Measurements from ENCODE around the gene FCAMR.
A peak's percentile ranks its signal among the peaks of the same experiment; 100 is the strongest.
"Not testable (repeated sequence)": the region's sequence is repeated elsewhere in the genome, so short reads cannot be mapped to it uniquely, and the experiment has no call there.

FCAMR gene

GRCh38 chr1:206930210-206930798, 40.0 kb downstream of the FCAMR start:
- no peak for DNase-seq

DNA sequence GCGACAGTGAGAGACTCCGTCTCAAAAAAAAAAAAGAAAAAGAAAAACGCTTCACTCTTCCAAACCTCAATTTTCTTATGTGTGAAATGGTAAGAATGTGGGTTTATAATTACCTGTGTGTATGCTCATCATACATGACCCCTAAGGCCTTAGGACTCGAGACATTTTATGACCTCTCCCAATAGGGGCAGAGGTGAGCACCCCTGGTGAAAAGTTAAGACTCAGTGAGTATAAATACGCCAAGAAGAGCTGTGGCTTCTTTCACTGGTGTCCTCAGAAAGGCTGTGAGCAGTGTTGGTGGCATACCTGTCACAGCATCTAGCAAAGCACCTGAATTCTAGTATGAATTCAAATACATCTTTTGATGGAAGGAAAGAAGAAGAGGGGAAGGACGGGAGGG, 40.7 kb downstream of the FCAMR start:
- DNase-seq = no peak

- no peak for DNase-seq
Observed at GRCh38 chr1:206926286-206926685, 44.0 kb downstream of the FCAMR start.

DNA sequence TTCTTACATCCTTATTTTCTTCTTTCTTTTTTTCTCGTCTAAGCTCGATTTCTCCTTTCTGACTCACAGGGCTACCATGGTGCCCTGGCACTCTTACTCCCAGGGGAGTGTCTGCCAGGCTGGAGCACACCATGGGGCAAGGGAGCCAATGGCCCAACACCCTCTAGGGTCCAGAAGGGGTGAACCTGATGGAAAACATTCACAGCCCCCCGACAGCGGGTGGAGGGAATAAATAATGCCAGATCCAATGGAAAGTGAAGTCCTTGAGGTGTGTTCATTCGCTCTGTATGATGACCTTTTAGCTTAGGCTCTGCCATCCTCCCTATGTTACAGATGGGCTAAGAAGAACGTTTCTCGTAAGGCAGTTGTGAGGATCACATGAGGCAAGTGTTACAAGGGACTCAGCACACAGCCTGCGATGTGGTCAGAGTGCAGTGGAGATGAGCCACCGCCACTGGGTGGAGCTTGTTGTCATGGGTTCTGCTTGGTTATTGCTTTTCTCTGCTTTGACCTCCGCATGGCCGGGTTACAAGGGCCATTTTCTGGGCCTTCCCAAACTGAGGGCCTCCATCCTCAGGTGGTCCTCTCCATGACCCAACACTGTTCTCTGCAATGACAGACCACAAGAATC, 45.0 kb downstream of the FCAMR start:
- no peak for DNase-seq

GRCh38 chr1:206924592-206925105, 45.6 kb downstream of the FCAMR start:
- DNase-seq = no peak

DNA sequence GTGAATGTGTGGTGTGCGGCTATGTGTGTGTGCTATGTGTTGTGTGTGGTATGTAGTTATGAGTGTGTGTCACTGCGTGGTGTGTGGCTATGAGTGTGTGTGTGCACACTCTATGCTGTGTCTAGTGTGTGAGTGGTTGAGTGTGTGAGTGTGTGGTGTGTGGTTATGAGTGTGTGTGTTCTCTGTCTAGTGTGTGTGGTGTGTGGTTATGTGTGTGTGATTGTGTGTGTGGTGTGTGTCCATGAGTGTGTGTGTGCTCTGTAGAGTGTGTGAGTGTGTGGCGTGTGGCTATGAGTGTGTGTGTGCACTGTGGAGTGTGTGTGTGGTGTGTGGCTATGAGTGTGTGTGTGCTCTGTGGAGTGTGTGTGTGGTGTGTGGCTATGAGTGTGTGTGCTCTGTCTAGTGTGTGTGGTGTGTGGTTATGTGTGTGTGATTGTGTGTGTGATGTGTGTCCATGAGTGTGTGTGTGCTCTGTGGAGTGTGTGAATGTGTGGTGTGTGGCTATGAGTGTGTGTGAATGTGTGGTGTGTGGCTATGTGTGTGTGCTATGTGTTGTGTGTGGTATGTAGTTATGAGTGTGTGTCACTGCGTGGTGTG, 46.2 kb downstream of the FCAMR start:
- not testable (repeated sequence) for DNase-seq

DNA sequence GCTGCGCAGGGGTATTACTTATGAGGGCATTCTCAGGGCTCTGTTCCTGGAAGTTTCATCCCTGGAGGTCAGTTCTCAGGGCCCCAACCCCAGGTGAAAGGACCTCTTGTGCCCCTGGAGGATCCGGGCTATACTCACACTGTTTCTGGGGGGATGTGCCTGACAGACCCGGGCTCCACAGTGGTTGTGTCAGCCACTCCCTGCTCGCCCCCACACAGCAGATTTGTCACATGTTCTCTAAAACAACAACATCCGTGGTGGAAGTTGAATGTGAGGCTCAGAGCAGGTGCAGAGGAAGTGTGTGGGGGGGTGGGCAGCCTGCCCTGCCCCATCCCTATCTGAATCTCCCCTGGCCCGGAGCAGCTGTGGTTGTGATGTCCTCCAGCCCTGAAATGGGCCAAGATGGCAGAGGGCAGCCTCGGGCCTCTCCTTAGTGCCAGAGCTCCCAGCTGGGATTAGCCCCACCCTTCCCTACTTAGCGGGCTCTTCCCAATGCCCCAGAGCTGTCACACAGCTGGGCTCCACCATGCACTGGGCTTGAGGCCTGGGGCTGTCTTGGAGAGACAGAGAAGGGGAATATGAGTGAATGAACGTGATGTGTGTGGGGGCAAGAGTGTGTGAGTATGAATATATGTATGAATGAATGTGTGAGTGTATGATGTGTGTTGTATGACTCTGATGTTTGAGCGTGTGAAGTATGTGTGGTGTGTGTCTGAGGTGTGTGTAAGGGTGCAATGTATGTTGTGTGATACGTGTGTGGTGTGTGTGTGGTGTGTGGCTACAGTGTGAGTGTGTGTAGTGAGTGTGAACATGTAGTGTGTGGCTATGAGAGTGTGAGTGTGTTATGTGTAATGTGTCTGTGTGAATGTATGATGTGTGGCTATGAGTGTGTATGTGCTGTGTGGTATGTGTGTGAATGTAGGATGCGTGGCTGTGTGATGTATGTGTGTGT, 47.0 kb downstream of the FCAMR start:
- no peak for DNase-seq

- DNase-seq = no peak
Observed at GRCh38 chr1:206922524-206922923, 47.7 kb downstream of the FCAMR start.

DNA sequence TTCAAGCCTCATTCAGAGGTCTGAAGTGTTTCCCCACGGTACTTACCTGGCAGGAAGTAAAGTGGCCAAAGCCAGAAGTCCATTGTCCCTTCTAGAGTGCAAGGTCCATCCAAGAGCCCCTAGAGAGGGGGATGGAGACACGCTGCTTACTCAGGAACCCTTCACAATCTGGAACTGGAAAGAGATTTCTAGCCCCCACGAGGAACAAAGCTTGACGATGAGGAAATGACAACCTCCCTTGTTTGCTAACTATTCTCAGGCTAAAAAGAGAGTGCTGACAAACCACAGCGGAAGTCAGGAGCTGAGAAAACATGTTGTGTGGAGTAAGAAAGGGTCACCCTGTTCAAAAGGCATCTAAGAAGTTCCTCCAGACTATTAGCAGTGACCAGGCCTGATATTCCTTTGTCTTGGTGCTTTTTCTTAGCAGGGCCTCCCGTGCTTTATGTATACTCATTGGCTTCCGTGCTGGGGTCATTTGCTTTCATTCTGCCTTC, 48.4 kb downstream of the FCAMR start, which contains the start of gene FCMR:
FCMR (minus strand) TSS at position 170 of the 494 bp plus-strand sequence; CDS start at position 83, 87 bp downstream.
- DNase-seq = no peak

DNA sequence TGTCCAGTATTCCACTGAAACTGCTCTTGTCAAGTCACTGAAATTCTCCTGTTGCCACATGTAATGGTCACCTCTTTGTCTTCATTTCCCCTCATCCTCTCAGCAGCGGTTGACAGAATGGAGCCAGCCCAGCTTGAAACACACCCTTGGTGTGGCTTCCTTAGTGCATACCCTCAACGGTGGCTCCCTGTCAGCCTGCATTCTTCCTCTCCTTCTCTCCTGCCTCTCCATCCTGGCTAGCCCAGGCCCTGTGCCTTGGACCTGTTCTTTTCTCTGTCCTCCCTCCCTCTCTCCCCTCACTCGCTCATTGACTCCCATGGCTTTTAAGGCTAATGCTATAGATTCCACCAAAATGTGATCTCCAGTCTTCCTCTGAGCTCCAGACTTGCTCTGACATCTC, 52.2 kb downstream of the FCAMR start:
- no peak for DNase-seq

DNA sequence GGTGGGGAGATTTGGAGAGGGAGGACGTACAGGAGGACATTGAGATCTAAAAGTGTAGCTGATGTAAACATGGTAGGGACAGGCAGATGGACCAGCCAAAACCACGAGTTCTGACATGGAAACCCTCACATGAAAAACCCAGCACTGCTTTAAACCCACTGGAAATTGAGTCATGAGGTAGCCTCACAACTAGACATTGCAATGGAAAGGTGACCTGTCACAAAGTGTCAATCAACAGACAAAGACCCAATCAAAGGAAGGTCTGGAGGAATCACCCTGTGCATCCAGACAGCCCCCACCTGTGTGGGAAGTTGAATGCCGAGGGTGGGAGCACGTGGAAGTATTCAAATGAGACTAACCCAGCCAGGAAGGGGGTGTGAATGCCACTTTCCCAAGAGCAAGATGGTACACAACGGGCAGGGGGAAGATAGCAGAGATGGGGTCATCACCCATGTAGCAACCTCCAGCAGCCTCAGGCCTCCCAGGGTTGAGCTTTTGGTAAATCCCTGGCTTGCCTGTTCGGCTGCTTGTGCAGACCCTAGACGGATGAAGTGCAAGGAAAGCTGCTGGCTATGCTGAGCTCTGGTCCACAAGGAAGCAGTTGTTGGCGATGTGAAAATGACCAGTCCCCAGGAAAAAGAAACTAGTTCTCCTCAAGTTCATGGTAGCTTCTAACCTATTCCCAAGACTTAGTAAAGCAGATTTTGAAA, 54.1 kb downstream of the FCAMR start:
- DNase-seq = no peak

DNA sequence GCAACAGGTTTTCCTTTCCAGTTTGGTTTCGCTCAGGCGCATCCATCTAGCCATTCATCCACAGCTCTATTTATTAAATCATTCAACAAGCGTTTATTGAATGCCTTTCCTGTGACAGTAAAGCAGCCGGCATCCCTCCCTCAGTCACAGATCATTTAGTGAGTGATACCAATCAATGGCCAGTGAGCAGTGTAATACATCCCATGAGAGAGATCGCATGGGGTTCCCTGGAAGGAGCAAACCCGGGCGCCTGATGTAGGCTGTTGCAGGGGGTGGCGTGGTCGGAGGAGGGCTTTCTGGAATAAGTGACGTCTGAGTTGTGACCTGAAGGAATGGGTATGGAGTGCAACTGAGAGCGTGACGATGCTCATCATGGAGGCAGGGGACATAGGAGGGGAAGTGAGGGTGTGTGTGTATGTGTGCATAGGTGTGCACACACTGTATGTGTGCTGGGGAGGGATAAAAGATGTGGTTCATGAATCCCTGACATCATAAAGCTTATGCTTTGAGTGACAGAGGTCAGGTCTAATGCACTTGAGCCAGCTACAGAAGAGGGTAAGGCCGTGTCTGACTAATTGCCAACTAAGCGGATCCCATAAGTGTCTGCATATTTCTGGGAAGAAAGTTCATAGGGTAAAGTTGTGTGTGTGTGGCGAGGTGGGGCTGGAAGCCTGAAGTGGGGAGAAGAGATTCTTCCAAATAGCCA, 55.1 kb downstream of the FCAMR start:
- no peak for DNase-seq

DNA sequence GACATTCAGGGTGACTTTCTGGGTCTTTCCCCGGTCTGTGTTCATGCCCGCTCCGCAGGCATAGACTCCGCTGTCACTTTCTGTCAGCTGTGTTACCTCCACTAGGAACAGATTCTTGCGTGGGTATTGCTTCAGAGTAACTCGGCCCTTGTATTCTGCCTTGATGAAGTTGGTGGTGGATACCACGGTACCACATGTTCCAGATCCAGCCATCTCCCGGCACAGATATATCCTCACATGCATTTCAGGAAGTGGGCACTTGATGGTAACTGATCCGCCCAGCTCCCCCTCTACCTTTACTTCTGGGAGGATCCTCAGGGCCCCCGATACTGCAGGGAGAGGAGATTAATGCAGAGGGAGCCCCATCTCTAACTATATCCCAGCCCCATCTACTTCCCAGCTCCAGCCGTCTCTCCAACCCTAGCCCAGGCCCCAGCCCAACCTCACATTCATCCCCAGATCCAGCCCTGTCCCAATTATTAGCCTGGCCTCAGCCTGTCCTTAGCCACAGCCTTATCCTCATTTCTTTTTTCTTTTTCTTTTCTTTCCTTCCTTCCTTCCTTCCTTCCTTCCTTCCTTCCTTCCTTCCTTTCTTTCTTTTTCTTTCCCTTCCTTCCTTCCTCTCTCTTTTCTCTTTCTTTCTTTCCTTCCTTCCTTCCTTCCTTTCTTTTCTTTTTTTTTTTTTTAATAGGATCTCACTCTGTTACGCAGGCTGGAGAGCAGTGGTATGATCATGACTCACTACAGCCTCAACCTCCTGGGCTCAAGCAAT, 56.3 kb downstream of the FCAMR start:
- DNase-seq = no peak

DNA sequence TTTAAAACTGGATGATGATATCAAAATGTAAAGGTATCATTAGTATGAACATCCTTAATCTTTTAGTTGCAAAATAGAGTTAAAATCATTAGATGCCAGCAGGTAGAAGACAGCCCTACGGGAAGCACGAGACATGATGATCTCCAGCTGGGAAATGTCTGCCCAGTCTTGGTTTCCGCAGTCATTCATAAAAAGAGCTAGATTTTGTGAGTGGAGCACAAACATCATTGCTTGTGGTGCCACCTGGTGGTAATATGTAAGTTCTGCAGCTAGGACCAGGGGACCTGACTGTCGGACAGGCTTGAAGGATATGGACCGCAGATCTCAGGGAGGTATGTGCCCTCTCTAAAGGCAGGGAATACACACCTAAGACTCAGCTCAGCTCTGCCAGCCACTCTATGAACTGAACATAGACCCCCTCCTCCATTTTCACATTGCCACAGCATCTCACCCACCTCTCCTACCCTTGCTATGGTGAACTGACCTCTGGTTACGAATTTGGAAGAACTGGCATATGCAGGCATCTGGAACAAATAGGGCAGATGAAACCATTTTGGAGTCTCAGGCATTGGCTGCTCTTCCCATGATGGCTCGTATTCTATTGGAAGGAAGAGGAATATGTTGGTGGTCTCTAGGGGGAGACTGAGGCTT, 57.7 kb downstream of the FCAMR start:
- peak; percentile 71 for DNase-seq

DNA sequence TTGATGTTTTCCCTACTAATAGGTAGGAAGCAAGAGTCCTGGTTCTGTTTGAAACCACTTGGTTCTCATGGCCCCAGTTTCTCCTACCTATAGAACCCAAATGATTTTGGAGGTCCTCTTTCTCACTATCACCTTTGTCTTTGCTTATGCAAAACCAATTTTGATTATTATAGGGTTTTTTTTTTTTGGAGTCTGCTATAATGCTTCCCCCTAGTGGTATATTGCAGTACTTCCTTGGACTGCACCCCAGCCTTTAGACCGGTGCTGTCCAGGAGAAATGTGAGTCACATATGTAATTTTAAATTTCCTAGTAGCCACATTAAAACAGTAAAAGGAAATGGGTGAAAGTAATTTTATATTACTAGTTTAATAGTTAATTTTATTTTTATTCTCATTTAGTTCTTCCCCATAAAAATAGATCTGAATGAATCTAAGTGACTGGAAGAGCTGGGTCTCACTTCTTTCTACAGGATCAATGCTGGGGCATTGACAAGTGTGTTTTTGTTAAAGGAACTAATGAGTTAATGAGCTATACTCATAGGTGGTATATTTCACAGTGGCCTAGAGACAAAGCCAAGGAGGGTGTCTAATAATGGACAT, 59.1 kb downstream of the FCAMR start:
- DNase-seq = peak; percentile 68

GRCh38 chr1:206909883-206910318, 60.4 kb downstream of the FCAMR start:
- no peak for DNase-seq

- no peak for DNase-seq
Observed at GRCh38 chr1:206909161-206909882, 60.9 kb downstream of the FCAMR start.

DNA sequence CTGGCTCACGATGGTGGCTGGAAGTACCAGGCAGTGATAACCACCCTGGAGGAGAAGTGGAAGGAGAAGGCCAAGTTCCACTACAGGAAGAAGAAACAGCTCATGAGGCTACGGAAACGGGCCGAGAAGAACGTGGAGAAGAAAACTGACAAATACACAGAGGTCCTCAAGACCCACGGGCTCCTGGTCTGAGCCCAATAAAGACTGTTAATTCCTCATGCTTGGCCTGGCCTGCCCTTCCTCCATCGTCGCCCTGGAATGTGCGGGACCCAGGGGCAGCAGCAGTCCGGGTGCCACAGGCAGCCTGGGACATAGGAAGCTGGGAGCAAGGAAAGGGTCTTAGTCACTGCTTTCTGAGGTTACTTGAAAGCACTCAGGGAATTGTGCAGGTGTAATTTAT, 62.2 kb downstream of the FCAMR start:
- no peak for DNase-seq
